HepG2 (cell line): ENCODE results near the gene MICAL1. TPM values are rescaled to one million over a fixed set of nuclear protein-coding genes. Genes with fewer than 3 reads are reported as not detected.

Experiments used
- ATAC-seq: fragments of 200-7000 bp; cut with Tn5 transposase; 3 replicates; pipeline ENCODE4 v1.9.1; 2020; ENCODE audit warnings: mild to moderate bottlenecking, moderate library complexity
- BruUV-seq: library from RNA; stranded (reverse); fragments of 400-500 nt; replicated peaks from 2 replicates; lab custom pipeline; 2021; lab: Mats Ljungman, UMichigan
- CTCF ChIA-PET: fragments of 300-600 bp; formaldehyde crosslinking; extraction: SDS; loops from one replicate; lab custom pipeline; 2021; ENCODE audit warnings: low total read pairs, inconsistent platforms, low intra/inter-chr PET ratio; lab: Yijun Ruan, JAX
- POLR2A ChIA-PET: fragments of 350-600 bp; sonication (Branson Sonifier 250); formaldehyde crosslinking; loops from one replicate; lab custom pipeline; 2020; ENCODE audit warnings: antibody characterized with exemption, inconsistent platforms; lab: Yijun Ruan, JAX
- DNase-seq: peaks from one replicate; pipeline ENCODE4 v3.0.0-alpha.2; 2015; ENCODE audit warnings: low spot score
- FAIRE-seq: peaks from 3 replicates; lab custom pipeline; 2011; peaks lifted over from hg19 to GRCh38; lab: Jason Lieb, UNC
- H2AFZ ChIP-seq: one replicate; pipeline ENCODE4 v1.6.1; 2011; ENCODE audit warnings: low read length, inconsistent platforms
- H3K27ac ChIP-seq: fragments of 300-600 bp; 3 replicates; pipeline ENCODE4 v1.8.0; 2011; ENCODE audit warnings: mixed run types, mild to moderate bottlenecking, mixed read lengths, low read length, inconsistent platforms; ENCODE audit not compliant: insufficient read depth; ENCODE audit errors: extremely low read length
- H3K27me3 ChIP-seq, 2 experiments: fragments of 200-600 bp in 1 of 2; 2 replicates in 1 of 2; 3 replicates in 1 of 2; pipeline versions ENCODE4 v1.6.0 to v1.8.0; 2011; ENCODE audit warnings: low read length in 2 of 2, mild to moderate bottlenecking in 2 of 2, moderate library complexity in 2 of 2, inconsistent platforms in 1 of 2; ENCODE audit not compliant: insufficient read depth in 2 of 2, control insufficient read depth in 1 of 2
- H3K36me3 ChIP-seq, 2 experiments: fragments of 200-600 bp in 1 of 2; replicated peaks in 1 of 2; 2 replicates in 1 of 2; 3 replicates in 1 of 2; pipeline versions ENCODE4 v1.5.1 to v1.8.0; 2011; ENCODE audit warnings: low read length in 2 of 2, inconsistent platforms in 1 of 2; ENCODE audit not compliant: insufficient read depth in 2 of 2, control insufficient read depth in 1 of 2
- H3K4me1 ChIP-seq: 2 replicates; pipeline ENCODE4 v1.5.1; 2012; ENCODE audit warnings: low read length, inconsistent platforms; ENCODE audit not compliant: insufficient read depth
- H3K4me2 ChIP-seq: 2 replicates; pipeline ENCODE4 v1.6.0; 2011; ENCODE audit warnings: low read depth, low read length, inconsistent platforms
- H3K4me3 ChIP-seq, 3 experiments: fragments of 200-600 bp in 1 of 3; sonication (generic), shearing (Covaris generic) in 1 of 3; replicated peaks in 1 of 3; 2 replicates each; pipeline ENCODE4 v1.5.1; 2011 to 2016; ENCODE audit warnings: low read length in 3 of 3, inconsistent platforms in 2 of 3, low read depth in 2 of 3, mild to moderate bottlenecking in 2 of 3, control low read depth in 1 of 3, mixed read lengths in 1 of 3; ENCODE audit not compliant: insufficient read depth in 1 of 3
- H3K79me2 ChIP-seq: one replicate; pipeline ENCODE4 v1.6.1; 2011; ENCODE audit warnings: low read length, inconsistent platforms; ENCODE audit not compliant: insufficient read depth
- H3K9ac ChIP-seq: 2 replicates; pipeline ENCODE4 v1.6.0; 2011; ENCODE audit warnings: mild to moderate bottlenecking, low read depth, low read length, inconsistent platforms; ENCODE audit not compliant: insufficient read depth
- H3K9me3 ChIP-seq: 2 replicates; pipeline ENCODE4 v1.5.1; 2012; ENCODE audit warnings: mild to moderate bottlenecking, low read length
- H4K20me1 ChIP-seq: 2 replicates; pipeline ENCODE4 v1.6.0; 2011; ENCODE audit warnings: inconsistent platforms, mild to moderate bottlenecking, low read length, moderate library complexity; ENCODE audit not compliant: insufficient read depth
- DDIT3 ChIP-seq: sonication (generic); formaldehyde crosslinking; IDR thresholded peaks from 2 replicates; pipeline ENCODE4 v1.4.0; 2020; ENCODE audit warnings: mild to moderate bottlenecking, missing genetic modification reagents
- HBP1 ChIP-seq: IDR thresholded peaks from 2 replicates; pipeline ENCODE4 v1.6.1; 2016; ENCODE audit warnings: low read depth, control low read depth
- LRRFIP1 ChIP-seq: sonication (generic); formaldehyde crosslinking; conservative IDR thresholded peaks from 2 replicates; pipeline ENCODE4 v1.4.0; 2020; ENCODE audit warnings: missing genetic modification reagents
- SOX6 ChIP-seq, 2 experiments: fragments of 450-650 bp in 1 of 2; sonication (generic) in 1 of 2; formaldehyde crosslinking in 1 of 2; IDR thresholded peaks; 2 replicates each; pipeline versions ENCODE4 v1.4.0 to v1.6.1; 2017 to 2020; ENCODE audit warnings: antibody characterized with exemption in 1 of 2, mild to moderate bottlenecking in 1 of 2, missing genetic modification reagents in 1 of 2
- THAP9 ChIP-seq: sonication (generic); formaldehyde crosslinking; IDR thresholded peaks from 2 replicates; pipeline ENCODE4; 2020; ENCODE audit warnings: missing genetic modification reagents, mild to moderate bottlenecking, borderline replicate concordance
- ZBTB38 ChIP-seq: sonication (generic); formaldehyde crosslinking; IDR thresholded peaks from 2 replicates; pipeline ENCODE4 v1.5.1; 2020; ENCODE audit warnings: mild to moderate bottlenecking, missing genetic modification reagents
- ZNF382 ChIP-seq: sonication (generic); formaldehyde crosslinking; IDR thresholded peaks from 2 replicates; pipeline ENCODE4 v1.5.0; 2020; ENCODE audit warnings: missing genetic modification reagents, mild to moderate bottlenecking, borderline replicate concordance
- ZNF644 ChIP-seq: IDR thresholded peaks from 2 replicates; pipeline ENCODE4 v1.6.1; 2016; ENCODE audit warnings: low read depth
- WGBS: methylation state at CpG from one replicate; pipeline ENCODE4 v1.1.6; 2017; ENCODE audit warnings: low lambda C conversion rate; 5-methylcytosine and 5-hydroxymethylcytosine counted together
- in situ Hi-C: cut with HindIII; loops from 2 replicates; pipeline ENCODE4 v1.10.0; 2017; ENCODE audit warnings: low pct_unique_long_range_greater_than_20kb; ENCODE audit not compliant: extremely low pct_ligation_motif_present
- intact Hi-C: fragments of 100-400 bp; cut with micrococcal nuclease; formaldehyde crosslinking; loops from one replicate; pipeline ENCODE4 v1.10.0; 2022; ENCODE audit not compliant: unreplicated experiment
- polyA plus RNA-seq, 8 experiments: library from polyadenylated mRNA; depleted of rRNA in 3 of 8; stranded (reverse) in 7 of 8; unstranded in 1 of 8; fragments of >200 nt; fragmentation: Illumina TruSeq in 4 of 8; extraction: Trizol in 4 of 8; gene quantifications; 2 replicates each; pipeline versions ENCODE4 v1.2.1 to v1.2.3, GENCODE V29; 2011 to 2016; ENCODE audit warnings: low read depth in 4 of 8, missing spikeins in 1 of 8, mixed read lengths in 1 of 8; ENCODE audit not compliant: insufficient read depth in 1 of 8
- total RNA-seq, 5 experiments: library from RNA; depleted of rRNA; stranded (reverse); fragments of >200 nt; fragmentation: Illumina TruSeq; extraction: Trizol; gene quantifications; 2 replicates each; pipeline ENCODE4 v1.2.3, GENCODE V29; 2016; ENCODE audit warnings: low read depth in 1 of 5

MICAL1 gene
- total and polyA plus RNA-seq, 2 of the 13 experiments (the other 11 are each of a cell fraction or from before 2014, with no cell fraction given): 6.9 to 39.0 TPM

GRCh38 chr6:109478222-109478805 lies 22.7 kb upstream of the MICAL1 start:
- Histone ChIP-seq H3K4me3 (peak overlapping the region in 2 of 3 experiments; percentile 1 to 25; a peak in 2 of 6 replicates), H4K20me1 (no peaks in the 10 kb centered on the region), H3K27me3 (no peaks in the 10 kb centered on the region), H3K9me3 (no peaks in the 10 kb centered on the region), H3K79me2 (peaks cover 22% of the 10 kb centered on the region), H3K36me3 (peaks cover 7 to 27% of the 10 kb centered on the region in 2 experiments; a peak in 4 of 5 replicates), H2AFZ (no peak overlapping the region), H3K4me1 (peaks cover 63% of the 10 kb centered on the region), H3K4me2 (peak overlapping the region; percentile 65), H3K9ac (no peak overlapping the region), H3K27ac (peak overlapping the region; percentile 36)
- in situ Hi-C loops: no loop called here
- FAIRE-seq: no peak
- ATAC-seq: no peak
- no TSS peak for BruUV-seq
- TF ChIP-seq ZBTB38 (CRISPR knock-in tag) (0 out of 2 replicates have a peak, but pooled peaks have one; percentile 28), HBP1 (CRISPR knock-in tag) (no peak)
- 77% methylated on average over 9 of the region's 9 CpGs for WGBS
- ChIA-PET POLR2A (no interaction called here), CTCF (no interaction called here)
- intact Hi-C loops: loop anchor here (2.0 kb wide), 1 partner anchor 38 kb away; the partner anchor contains the start of genes PPIL6 and SMPD2
- no peak for DNase-seq

GRCh38 chr6:109477725-109478124 lies 22.2 kb upstream of the MICAL1 start:
- ChIA-PET CTCF (no interaction called here), POLR2A (no interaction called here)
- DNase-seq: peak; percentile 40
- peak; percentile 86 for FAIRE-seq
- 29% methylated on average over 2 of the region's 2 CpGs for WGBS
- Histone ChIP-seq H3K9ac (no peak overlapping the region), H3K4me3 (peak overlapping the region in 2 of 3 experiments; percentile 3 to 40; a peak in 2 of 6 replicates), H3K27ac (peak overlapping the region; percentile 36), H3K4me1 (peaks cover 63% of the 10 kb centered on the region), H3K36me3 (peaks cover 7 to 32% of the 10 kb centered on the region in 2 experiments; a peak in 4 of 5 replicates), H3K79me2 (peaks cover 22% of the 10 kb centered on the region), H3K27me3 (no peaks in the 10 kb centered on the region), H3K9me3 (no peaks in the 10 kb centered on the region), H4K20me1 (no peaks in the 10 kb centered on the region), H3K4me2 (peak overlapping the region; percentile 65), H2AFZ (no peak overlapping the region)
- intact Hi-C loops (loop anchor here (2.0 kb wide), 1 partner anchor 37 kb away; the partner anchor contains the start of genes PPIL6 and SMPD2), in situ Hi-C loops (no loop called here)
- ATAC-seq: peak; percentile 86
- no TSS peak for BruUV-seq
- TF ChIP-seq LRRFIP1 (CRISPR knock-in tag) (no peak), ZNF644 (CRISPR knock-in tag) (0 out of 2 replicates have a peak, but pooled peaks have one; percentile 45), THAP9 (no peak), ZNF382 (CRISPR knock-in tag) (no peak), DDIT3 (CRISPR knock-in tag) (no peak), SOX6 (IDR thresholded peaks at IDR 0.05) (no peak), SOX6 (CRISPR knock-in tag; IDR thresholded peaks at IDR 0.05) (peak; percentile 63; the same call in 1 of the 2 replicates)
